ENCODE results near the gene NCR3LG1.

DNA sequence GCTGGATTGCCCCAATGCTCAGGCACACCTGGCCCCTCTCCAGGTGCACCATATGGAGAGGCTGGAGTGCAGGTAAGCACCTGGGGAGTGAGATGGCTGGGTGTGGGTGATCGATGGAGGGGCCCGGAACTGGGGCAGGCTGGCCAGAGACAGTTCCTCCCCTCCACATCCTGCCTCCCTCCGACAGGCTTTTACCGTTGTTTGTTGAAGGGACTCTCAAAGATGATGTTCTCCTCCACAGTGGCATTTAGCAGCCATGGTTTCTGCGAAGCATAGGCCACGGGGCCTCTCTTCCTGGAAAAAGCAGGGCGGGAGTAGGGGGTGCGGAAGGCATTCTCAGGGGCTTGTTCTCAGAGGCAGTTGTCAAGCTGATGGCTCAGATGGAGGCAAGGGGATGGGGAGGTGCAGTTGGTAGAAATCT lies 62.7 kb downstream of the NCR3LG1 start:
- TF ChIP-seq, protein P1, sequence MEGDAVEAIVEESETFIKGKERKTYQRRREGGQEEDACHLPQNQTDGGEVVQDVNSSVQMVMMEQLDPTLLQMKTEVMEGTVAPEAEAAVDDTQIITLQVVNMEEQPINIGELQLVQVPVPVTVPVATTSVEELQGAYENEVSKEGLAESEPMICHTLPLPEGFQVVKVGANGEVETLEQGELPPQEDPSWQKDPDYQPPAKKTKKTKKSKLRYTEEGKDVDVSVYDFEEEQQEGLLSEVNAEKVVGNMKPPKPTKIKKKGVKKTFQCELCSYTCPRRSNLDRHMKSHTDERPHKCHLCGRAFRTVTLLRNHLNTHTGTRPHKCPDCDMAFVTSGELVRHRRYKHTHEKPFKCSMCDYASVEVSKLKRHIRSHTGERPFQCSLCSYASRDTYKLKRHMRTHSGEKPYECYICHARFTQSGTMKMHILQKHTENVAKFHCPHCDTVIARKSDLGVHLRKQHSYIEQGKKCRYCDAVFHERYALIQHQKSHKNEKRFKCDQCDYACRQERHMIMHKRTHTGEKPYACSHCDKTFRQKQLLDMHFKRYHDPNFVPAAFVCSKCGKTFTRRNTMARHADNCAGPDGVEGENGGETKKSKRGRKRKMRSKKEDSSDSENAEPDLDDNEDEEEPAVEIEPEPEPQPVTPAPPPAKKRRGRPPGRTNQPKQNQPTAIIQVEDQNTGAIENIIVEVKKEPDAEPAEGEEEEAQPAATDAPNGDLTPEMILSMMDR (IDR thresholded peaks at IDR 0.05), result no peak
- TF ChIP-seq EP300 (IDR thresholded peaks at IDR 0.05), result no peak

All from suprapubic skin (tissue), 3 donors.